ENCODE data around the gene AZU1. TPM values are rescaled to one million over a fixed set of nuclear protein-coding genes. Genes with fewer than 3 reads are reported as not detected.
"Not testable (repeated sequence)": the region's sequence is repeated elsewhere in the genome, so short reads cannot be mapped to it uniquely, and the experiment has no call there.

The AZU1 gene
- total RNA-seq, 1 donor from 2014 or later = not detected

- DNase-seq = no peak
These were observed 46.0 kb downstream of the AZU1 start for GRCh38 chr19:873561-874041.

- DNase-seq = no peak
These were observed 47.7 kb downstream of the AZU1 start for GRCh38 chr19:875265-875879.

- no peak for DNase-seq
These were observed 48.5 kb downstream of the AZU1 start for GRCh38 chr19:876089-876488.

GRCh38 chr19:876780-877314 is 49.2 kb downstream of the AZU1 start:
- DNase-seq = no peak

GRCh38 chr19:877992-878660 is 50.5 kb downstream of the AZU1 start:
- DNase-seq = not testable (repeated sequence)

- DNase-seq = not testable (repeated sequence)
These were observed 51.3 kb downstream of the AZU1 start for GRCh38 chr19:878751-879561.

- DNase-seq = no peak
These were observed 52.2 kb downstream of the AZU1 start for GRCh38 chr19:879711-880438.

Other genes starting within 250 kb of the AZU1 start
- gene HCN2, start 238.0 kb upstream of the AZU1 start, total RNA-seq = 0.34 and 0.70 TPM in 2 replicates
- gene POLRMT, start 194.3 kb upstream of the AZU1 start, total RNA-seq = 29.1 and 37.6 TPM in 2 replicates
- gene FGF22, start 188.0 kb upstream of the AZU1 start, total RNA-seq = not detected in 2 replicates
- 25.0 and 38.8 TPM in 2 replicates for gene RNF126, start 164.6 kb upstream of the AZU1 start, total RNA-seq
- gene FSTL3, start 151.4 kb upstream of the AZU1 start, total RNA-seq = 7.1 and 8.8 TPM in 2 replicates
- gene PRSS57, start 132.4 kb upstream of the AZU1 start, total RNA-seq = not detected in 2 replicates
- 56.3 and 109 TPM in 2 replicates for gene PALM, start 118.9 kb upstream of the AZU1 start, total RNA-seq
- gene MISP, start 76.7 kb upstream of the AZU1 start, total RNA-seq = 0.05 TPM in 1 of 2 replicates, not detected in the other
- gene PTBP1, start 30.4 kb upstream of the AZU1 start, total RNA-seq = 123 and 212 TPM in 2 replicates
- under 0.01 TPM in 1 of 2 replicates, not detected in the other for gene PLPPR3, start 5.9 kb upstream of the AZU1 start, total RNA-seq
- not detected in 2 replicates for gene PRTN3, start 13.2 kb downstream of the AZU1 start, total RNA-seq
- not detected in 2 replicates for gene ELANE, start 24.5 kb downstream of the AZU1 start, total RNA-seq
- 2.5 TPM in 1 of 2 replicates, not detected in the other for gene CFD, start 31.8 kb downstream of the AZU1 start, total RNA-seq
- gene MED16, start 65.3 kb downstream of the AZU1 start, total RNA-seq = 40.5 and 64.0 TPM in 2 replicates
- not detected in 2 replicates for gene RNU6-9, start 65.6 kb downstream of the AZU1 start, total RNA-seq
- gene R3HDM4, start 85.4 kb downstream of the AZU1 start, total RNA-seq = 36.9 and 47.0 TPM in 2 replicates
- not detected in 2 replicates for gene KISS1R, start 89.5 kb downstream of the AZU1 start, total RNA-seq
- 9.0 and 9.7 TPM in 2 replicates for gene ARID3A, start 98.2 kb downstream of the AZU1 start, total RNA-seq
- 69.9 and 83.3 TPM in 2 replicates for gene WDR18, start 156.5 kb downstream of the AZU1 start, total RNA-seq
- gene GRIN3B, start 172.6 kb downstream of the AZU1 start, total RNA-seq = 0.28 and 1.0 TPM in 2 replicates
- gene TMEM259, start 193.3 kb downstream of the AZU1 start, total RNA-seq = 67.2 and 78.9 TPM in 2 replicates
- gene RNU6-2, start 193.7 kb downstream of the AZU1 start, total RNA-seq = not detected in 2 replicates
- 108 and 253 TPM in 2 replicates for gene CNN2, start 198.8 kb downstream of the AZU1 start, total RNA-seq
- gene ABCA7, start 212.3 kb downstream of the AZU1 start, total RNA-seq = 9.4 and 10.0 TPM in 2 replicates
- 40.3 and 55.5 TPM in 2 replicates for gene ARHGAP45, start 239.3 kb downstream of the AZU1 start, total RNA-seq

All from dermis blood vessel endothelial cell (primary cell).